ENCODE data around the gene GPR15LG. TPM values are rescaled to one million over a fixed set of nuclear protein-coding genes. Genes with fewer than 3 reads are reported as not detected.
"Not testable (repeated sequence)": the region's sequence is repeated elsewhere in the genome, so short reads cannot be mapped to it uniquely, and the experiment has no call there.

GPR15LG gene
- total RNA-seq, 2 experiments from 2014 or later: not detected

GRCh38 chr10:84177541-84178141 is 4.0 kb downstream of the GPR15LG start:
- Histone ChIP-seq H3K27ac (ENCODE audit: low read depth, low read length, poor library complexity, severe bottlenecking) (peak overlapping the region; percentile 39), H3K79me2 (ENCODE audit: insufficient read depth, low read depth, low read length) (no peaks in the 10 kb centered on the region), H2AFZ (ENCODE audit: low read length) (peak overlapping the region; percentile 69), H3K36me3 (ENCODE audit: insufficient read depth, low read length) (no peaks in the 10 kb centered on the region), H3K4me2 (ENCODE audit: low read length) (peak overlapping the region; percentile 45), H3K4me3 (ENCODE audit: low read depth, low read length, poor library complexity, severe bottlenecking) (peak overlapping the region; percentile 3), H4K20me1 (ENCODE audit: insufficient read depth, low read length) (no peaks in the 10 kb centered on the region), H3K9me2 (ENCODE audit: insufficient read depth, low read length) (no peaks in the 10 kb centered on the region), H3K4me1 (ENCODE audit: insufficient read depth, low read length, poor library complexity, severe bottlenecking) (peaks cover 31% of the 10 kb centered on the region), H3K9me3 (ENCODE audit: low read length) (no peaks in the 10 kb centered on the region)
- TF ChIP-seq, protein P1, sequence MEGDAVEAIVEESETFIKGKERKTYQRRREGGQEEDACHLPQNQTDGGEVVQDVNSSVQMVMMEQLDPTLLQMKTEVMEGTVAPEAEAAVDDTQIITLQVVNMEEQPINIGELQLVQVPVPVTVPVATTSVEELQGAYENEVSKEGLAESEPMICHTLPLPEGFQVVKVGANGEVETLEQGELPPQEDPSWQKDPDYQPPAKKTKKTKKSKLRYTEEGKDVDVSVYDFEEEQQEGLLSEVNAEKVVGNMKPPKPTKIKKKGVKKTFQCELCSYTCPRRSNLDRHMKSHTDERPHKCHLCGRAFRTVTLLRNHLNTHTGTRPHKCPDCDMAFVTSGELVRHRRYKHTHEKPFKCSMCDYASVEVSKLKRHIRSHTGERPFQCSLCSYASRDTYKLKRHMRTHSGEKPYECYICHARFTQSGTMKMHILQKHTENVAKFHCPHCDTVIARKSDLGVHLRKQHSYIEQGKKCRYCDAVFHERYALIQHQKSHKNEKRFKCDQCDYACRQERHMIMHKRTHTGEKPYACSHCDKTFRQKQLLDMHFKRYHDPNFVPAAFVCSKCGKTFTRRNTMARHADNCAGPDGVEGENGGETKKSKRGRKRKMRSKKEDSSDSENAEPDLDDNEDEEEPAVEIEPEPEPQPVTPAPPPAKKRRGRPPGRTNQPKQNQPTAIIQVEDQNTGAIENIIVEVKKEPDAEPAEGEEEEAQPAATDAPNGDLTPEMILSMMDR (conservative IDR thresholded peaks at IDR 0.05; ENCODE audit: low read length): no peak
- no peak for TF ChIP-seq EZH2phosphoT487 (IDR thresholded peaks at IDR 0.05; ENCODE audit: borderline replicate concordance, low read depth, low read length)
- no TSS peak for BruUV-seq (replicated peaks)
- CTCF ChIA-PET (ENCODE audit: unreplicated experiment): no interaction called here
- intact Hi-C loops (cut with micrococcal nuclease; ENCODE audit: unreplicated experiment): no loop called here
- POLR2A ChIA-PET: no interaction called here
- peak; percentile 70 for DNase-seq (ENCODE audit: low spot score)

DNA sequence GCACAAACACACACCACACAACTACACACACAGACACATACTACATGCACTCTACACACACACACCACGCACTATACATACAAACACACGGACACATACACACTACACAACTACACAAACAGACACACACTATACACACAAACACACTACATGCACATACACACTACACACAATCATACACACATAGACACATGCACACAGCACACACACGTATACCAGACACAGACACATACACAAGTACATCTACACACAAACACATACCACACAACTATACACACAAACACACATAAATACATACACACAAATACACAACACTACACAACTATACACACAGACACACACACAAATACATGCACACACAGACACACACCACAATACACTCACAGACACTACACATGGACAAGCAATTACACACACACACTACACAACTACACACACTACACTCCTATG is 4.6 kb downstream of the GPR15LG start:
- H3K36me3 ChIP-seq (ENCODE audit: insufficient read depth, low read length): no peaks in the 10 kb centered on the region
- no peaks in the 10 kb centered on the region for H4K20me1 ChIP-seq (ENCODE audit: insufficient read depth, low read length)
- H3K4me1 ChIP-seq (ENCODE audit: insufficient read depth, low read length, poor library complexity, severe bottlenecking): peaks cover 27% of the 10 kb centered on the region
- peak overlapping the region; percentile 3 for H3K4me3 ChIP-seq (ENCODE audit: low read depth, low read length, poor library complexity, severe bottlenecking)
- no peaks in the 10 kb centered on the region for H3K79me2 ChIP-seq (ENCODE audit: insufficient read depth, low read depth, low read length)
- no peaks in the 10 kb centered on the region for H3K9me2 ChIP-seq (ENCODE audit: insufficient read depth, low read length)
- H3K27ac ChIP-seq (ENCODE audit: low read depth, low read length, poor library complexity, severe bottlenecking): peak overlapping the region; percentile 39
- ChIA-PET POLR2A (no interaction called here), CTCF (ENCODE audit: unreplicated experiment) (no interaction called here)
- no peak for DNase-seq (ENCODE audit: low spot score)
- peak overlapping the region; percentile 45 for H3K4me2 ChIP-seq (ENCODE audit: low read length)
- H3K9me3 ChIP-seq (ENCODE audit: low read length): no peaks in the 10 kb centered on the region
- BruUV-seq (replicated peaks): no TSS peak
- peak overlapping the region; percentile 69; the same call in 1 of the 2 replicates for H2AFZ ChIP-seq (ENCODE audit: low read length)
- intact Hi-C loops (cut with micrococcal nuclease; ENCODE audit: unreplicated experiment): no loop called here
- TF ChIP-seq EZH2phosphoT487 (IDR thresholded peaks at IDR 0.05; ENCODE audit: borderline replicate concordance, low read depth, low read length): no peak
- TF ChIP-seq, protein P1 (conservative IDR thresholded peaks at IDR 0.05; ENCODE audit: low read length): no peak

DNA sequence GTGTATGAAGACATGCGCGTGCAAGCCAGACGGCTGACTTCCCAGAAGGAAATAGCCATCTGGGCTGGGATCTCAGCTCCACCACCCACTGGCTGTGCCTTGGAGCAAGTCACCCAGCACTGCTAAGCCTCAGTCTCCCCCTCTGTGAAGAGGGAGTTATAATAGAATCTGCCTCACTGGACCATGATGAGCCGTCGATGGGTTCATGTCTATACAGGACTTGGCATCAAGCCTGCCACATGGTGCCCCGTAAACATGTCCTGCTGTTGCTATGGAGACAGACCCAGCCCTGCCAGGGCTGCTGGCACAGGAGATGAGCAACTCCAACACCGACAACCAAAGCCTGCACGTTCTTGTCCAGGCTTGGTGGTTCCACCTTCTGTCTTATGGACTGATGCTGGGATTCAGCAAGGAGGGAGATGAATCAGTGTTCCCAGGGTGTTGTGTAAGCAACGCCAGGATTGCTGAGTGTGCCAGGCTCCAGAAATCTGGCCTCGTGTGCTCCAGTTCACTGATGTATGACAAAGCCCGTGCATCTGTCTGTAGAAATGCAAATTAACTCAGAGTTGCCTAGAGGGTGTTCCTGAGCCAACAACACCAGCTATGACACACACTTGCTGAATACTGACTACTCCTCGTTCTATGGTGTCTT is 5.6 kb downstream of the GPR15LG start:
- no peaks in the 10 kb centered on the region for H3K36me3 ChIP-seq (ENCODE audit: insufficient read depth, low read length)
- intact Hi-C loops (cut with micrococcal nuclease; ENCODE audit: unreplicated experiment): loop anchor here (1.0 kb wide), 1 partner anchor 10 kb away; no protein-coding TSS in a partner anchor
- H3K79me2 ChIP-seq (ENCODE audit: insufficient read depth, low read depth, low read length): no peaks in the 10 kb centered on the region
- CTCF ChIA-PET (ENCODE audit: unreplicated experiment): no interaction called here
- no peak for TF ChIP-seq EZH2phosphoT487 (IDR thresholded peaks at IDR 0.05; ENCODE audit: borderline replicate concordance, low read depth, low read length)
- TF ChIP-seq, protein P1 (conservative IDR thresholded peaks at IDR 0.05; ENCODE audit: low read length): no peak
- peaks cover 27% of the 10 kb centered on the region for H3K4me1 ChIP-seq (ENCODE audit: insufficient read depth, low read length, poor library complexity, severe bottlenecking)
- peak overlapping the region; percentile 98 for H2AFZ ChIP-seq (ENCODE audit: low read length)
- H3K4me3 ChIP-seq (ENCODE audit: low read depth, low read length, poor library complexity, severe bottlenecking): peak overlapping the region; percentile 38
- no peaks in the 10 kb centered on the region for H3K9me3 ChIP-seq (ENCODE audit: low read length)
- peak overlapping the region; percentile 73 for H3K4me2 ChIP-seq (ENCODE audit: low read length)
- no TSS peak for BruUV-seq (replicated peaks)
- H4K20me1 ChIP-seq (ENCODE audit: insufficient read depth, low read length): no peaks in the 10 kb centered on the region
- H3K27ac ChIP-seq (ENCODE audit: low read depth, low read length, poor library complexity, severe bottlenecking): peak overlapping the region; percentile 43
- POLR2A ChIA-PET: no interaction called here
- DNase-seq (ENCODE audit: low spot score): peak; percentile 80
- no peaks in the 10 kb centered on the region for H3K9me2 ChIP-seq (ENCODE audit: insufficient read depth, low read length)

- H3K4me2 ChIP-seq (ENCODE audit: low read length); H3K36me3 ChIP-seq (ENCODE audit: insufficient read depth, low read length); H3K4me3 ChIP-seq (ENCODE audit: low read depth, low read length, poor library complexity, severe bottlenecking); BruUV-seq (replicated peaks); DNase-seq (ENCODE audit: low spot score); H4K20me1 ChIP-seq (ENCODE audit: insufficient read depth, low read length); H2AFZ ChIP-seq (ENCODE audit: low read length); H3K27ac ChIP-seq (ENCODE audit: low read depth, low read length, poor library complexity, severe bottlenecking); CTCF ChIA-PET (ENCODE audit: unreplicated experiment); POLR2A ChIA-PET; H3K79me2 ChIP-seq (ENCODE audit: insufficient read depth, low read depth, low read length); intact Hi-C loops (cut with micrococcal nuclease; ENCODE audit: unreplicated experiment); H3K9me3 ChIP-seq (ENCODE audit: low read length); H3K9me2 ChIP-seq (ENCODE audit: insufficient read depth, low read length): not testable (repeated sequence)
- peaks cover 27% of the 10 kb centered on the region for H3K4me1 ChIP-seq (ENCODE audit: insufficient read depth, low read length, poor library complexity, severe bottlenecking)
Observed at GRCh38 chr10:84180386-84180785, 6.8 kb downstream of the GPR15LG start.
